A673 (cell line): ENCODE data around the gene BRSK2. TPM values are rescaled to one million over a fixed set of nuclear protein-coding genes. Genes with fewer than 3 reads are reported as not detected.

Source experiments
- BruUV-seq: library from RNA; stranded (reverse); fragments of 400-500 nt; replicated peaks from 2 replicates; lab custom pipeline; 2021; lab: Mats Ljungman, UMichigan
- CTCF ChIA-PET: fragments of 300-600 bp; sonication (Branson Sonifier 250); formaldehyde crosslinking; loops from one replicate; lab custom pipeline; 2022; ENCODE audit warnings: antibody characterized with exemption; lab: Charles Lee
- POLR2A ChIA-PET: fragments of 300-600 bp; sonication (Branson Sonifier 250); formaldehyde crosslinking; loops from one replicate; lab custom pipeline; 2022; ENCODE audit warnings: antibody characterized with exemption; ENCODE audit not compliant: low non-redundant PET; lab: Charles Lee
- DNase-seq: peaks from one replicate; pipeline ENCODE4 v3.0.0-alpha.2; 2015; ENCODE audit warnings: low spot score
- H3K27ac ChIP-seq: fragments of 200-600 bp; sonication (generic); 2 replicates; pipeline ENCODE4 v1.5.1; 2016; ENCODE audit warnings: mixed run types, low read depth, mild to moderate bottlenecking, mixed read lengths, antibody characterized with exemption, low read length; ENCODE audit not compliant: poor library complexity, severe bottlenecking
- H3K27me3 ChIP-seq: fragments of 200-600 bp; sonication (generic); replicated peaks from 2 replicates; pipeline ENCODE4 v1.6.1; 2017; ENCODE audit warnings: mixed run types, low read depth, mild to moderate bottlenecking, mixed read lengths, antibody characterized with exemption, low read length; ENCODE audit not compliant: insufficient read depth, poor library complexity
- H3K36me3 ChIP-seq: fragments of 200-600 bp; sonication (generic); 2 replicates; pipeline ENCODE4 v1.6.1; 2016; ENCODE audit warnings: mixed run types, mild to moderate bottlenecking, mixed read lengths, antibody characterized with exemption, low read length; ENCODE audit not compliant: insufficient read depth, poor library complexity, severe bottlenecking
- H3K4me1 ChIP-seq: fragments of 200-600 bp; sonication (generic); 2 replicates; pipeline ENCODE4 v1.6.1; 2017; ENCODE audit warnings: mixed run types, mild to moderate bottlenecking, mixed read lengths, antibody characterized with exemption, low read length; ENCODE audit not compliant: insufficient read depth, poor library complexity, severe bottlenecking
- H3K4me3 ChIP-seq: fragments of 200-600 bp; sonication (generic); 2 replicates; pipeline ENCODE4 v1.5.1; 2016; ENCODE audit warnings: low read depth, mixed run types, mild to moderate bottlenecking, mixed read lengths, low read length; ENCODE audit not compliant: poor library complexity, severe bottlenecking
- H3K9me3 ChIP-seq: fragments of 200-600 bp; sonication (generic); 2 replicates; pipeline ENCODE4 v1.6.1; 2016; ENCODE audit warnings: mixed run types, low read depth, mild to moderate bottlenecking, mixed read lengths, antibody characterized with exemption, low read length; ENCODE audit not compliant: poor library complexity, severe bottlenecking
- CTCF ChIP-seq: fragments of 300-800, 200-600 bp; sonication (generic); conservative IDR thresholded peaks from 2 replicates; pipeline ENCODE4 v1.5.1; 2017; ENCODE audit warnings: low read depth, mild to moderate bottlenecking, antibody characterized with exemption, low read length, moderate library complexity, mixed read lengths
- EZH2 ChIP-seq: fragments of 200-600 bp; sonication (generic); IDR thresholded peaks from 2 replicates; pipeline ENCODE4 v1.6.1; 2017; ENCODE audit warnings: borderline replicate concordance, low read depth, mild to moderate bottlenecking, mixed read lengths, antibody characterized with exemption, low read length; ENCODE audit not compliant: poor library complexity, severe bottlenecking
- intact Hi-C: fragments of 100-400 bp; cut with micrococcal nuclease; formaldehyde crosslinking; loops from one replicate; pipeline ENCODE4 v1.10.0; 2022; ENCODE audit not compliant: unreplicated experiment
- total RNA-seq: library from RNA; stranded (reverse); gene quantifications from 2 replicates; pipeline ENCODE4 v1.2.3, GENCODE V29; 2021

Gene BRSK2
- total RNA-seq, 1 experiment from 2014 or later, result 2.2 TPM

GRCh38 chr11:1341928-1342524 is 47.7 kb upstream of the BRSK2 start:
- BruUV-seq, result no TSS peak
- CTCF ChIA-PET, result no interaction called here
- no peaks in the 10 kb centered on the region for H3K36me3 ChIP-seq
- H3K27me3 ChIP-seq, result no peaks in the 10 kb centered on the region
- no peaks in the 10 kb centered on the region for H3K4me1 ChIP-seq
- no peak overlapping the region for H3K4me3 ChIP-seq
- DNase-seq, result peak; percentile 85
- no peaks in the 10 kb centered on the region for H3K9me3 ChIP-seq
- intact Hi-C loops, result no loop called here
- no peak for TF ChIP-seq EZH2
- TF ChIP-seq CTCF, result no peak
- POLR2A ChIA-PET, result no interaction called here
- peak overlapping the region; percentile 23 for H3K27ac ChIP-seq

GRCh38 chr11:1342946-1343345 is 46.8 kb upstream of the BRSK2 start:
- Histone ChIP-seq H3K9me3 (no peaks in the 10 kb centered on the region), H3K4me1 (no peaks in the 10 kb centered on the region), H3K4me3 (no peak overlapping the region), H3K27me3 (no peaks in the 10 kb centered on the region), H3K36me3 (no peaks in the 10 kb centered on the region), H3K27ac (no peak overlapping the region)
- ChIA-PET CTCF (no interaction called here), POLR2A (no interaction called here)
- DNase-seq, result no peak
- no TSS peak for BruUV-seq
- intact Hi-C loops, result no loop called here
- TF ChIP-seq CTCF (no peak), EZH2 (no peak)

GRCh38 chr11:1343391-1344055 is 46.2 kb upstream of the BRSK2 start:
- no peak for DNase-seq
- Histone ChIP-seq H3K27ac (no peak overlapping the region), H3K27me3 (no peaks in the 10 kb centered on the region), H3K4me3 (no peak overlapping the region), H3K4me1 (no peaks in the 10 kb centered on the region), H3K36me3 (no peaks in the 10 kb centered on the region), H3K9me3 (no peaks in the 10 kb centered on the region)
- CTCF ChIA-PET, result no interaction called here
- intact Hi-C loops, result no loop called here
- POLR2A ChIA-PET, result no interaction called here
- BruUV-seq, result no TSS peak
- TF ChIP-seq CTCF, result no peak
- no peak for TF ChIP-seq EZH2
